ENCODE results near the gene ANKFN1.

ANKFN1 gene

GRCh38 chr17:56152874-56153602, at the start of gene ANKFN1:
ANKFN1 (plus strand) TSS chr17:56153475; CDS start chr17:56212668, 59,193 bp downstream.
- DNase-seq (ENCODE audit: low read depth in 2 of 2), result no peak

DNA sequence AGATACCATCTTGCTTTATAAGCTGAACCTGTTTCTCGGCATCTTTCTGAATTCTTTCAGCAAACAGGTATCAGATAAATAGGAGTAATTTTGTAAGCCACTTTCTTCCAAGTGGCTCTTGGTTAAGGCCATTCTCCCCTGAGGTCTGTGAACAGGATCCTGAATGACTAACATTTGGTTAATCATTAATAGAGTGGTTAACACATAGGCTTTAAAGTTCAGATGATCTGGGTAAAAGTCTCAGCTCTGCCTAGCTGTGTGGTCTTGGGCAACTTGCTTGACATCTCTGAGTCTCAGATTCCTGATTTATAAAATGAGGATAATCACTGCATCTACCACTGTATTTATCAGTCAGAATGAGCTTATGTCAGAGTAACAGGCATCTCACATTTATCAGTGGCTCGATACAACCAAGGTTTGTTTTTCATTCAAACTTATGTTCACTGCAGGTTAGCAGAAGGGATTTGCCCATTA, 44.4 kb upstream of the ANKFN1 start:
- no peak for DNase-seq (ENCODE audit: low read depth in 2 of 2)

GRCh38 chr17:56109836-56110235, 43.4 kb upstream of the ANKFN1 start:
- no peak for DNase-seq (ENCODE audit: low read depth in 2 of 2)

DNA sequence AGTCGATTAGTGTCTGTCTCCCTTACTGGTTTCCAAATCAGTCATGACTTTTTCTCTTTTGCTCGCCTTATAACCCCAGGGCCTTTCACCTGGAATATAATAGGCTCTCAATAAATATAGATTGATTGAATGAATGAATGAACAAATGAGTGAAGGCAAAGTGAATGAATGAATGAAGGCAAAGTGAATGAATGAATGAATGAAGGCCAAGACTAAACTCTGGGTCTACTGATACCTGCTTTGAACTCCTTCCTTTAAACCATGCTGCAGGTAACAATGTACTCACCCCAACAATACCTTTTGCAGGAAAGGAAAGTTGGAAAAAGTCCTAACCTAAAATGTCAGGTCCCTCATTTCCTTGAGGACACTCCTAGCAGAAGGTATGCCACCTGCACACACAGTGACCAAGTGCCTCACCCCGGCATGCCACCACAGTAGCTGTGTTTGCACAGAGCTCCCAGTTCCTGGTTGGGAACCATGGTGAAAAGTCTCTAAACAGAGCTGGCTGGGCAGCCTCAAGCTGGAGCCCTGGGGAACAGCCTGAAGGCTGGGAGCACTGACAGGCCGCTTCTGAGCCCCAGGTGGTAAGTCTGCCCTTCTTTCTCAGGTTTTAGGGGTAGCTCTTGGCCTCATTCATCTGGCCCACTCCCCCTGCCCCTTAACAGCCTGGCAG, 42.7 kb upstream of the ANKFN1 start:
- DNase-seq (ENCODE audit: low read depth in 2 of 2), result no peak

DNA sequence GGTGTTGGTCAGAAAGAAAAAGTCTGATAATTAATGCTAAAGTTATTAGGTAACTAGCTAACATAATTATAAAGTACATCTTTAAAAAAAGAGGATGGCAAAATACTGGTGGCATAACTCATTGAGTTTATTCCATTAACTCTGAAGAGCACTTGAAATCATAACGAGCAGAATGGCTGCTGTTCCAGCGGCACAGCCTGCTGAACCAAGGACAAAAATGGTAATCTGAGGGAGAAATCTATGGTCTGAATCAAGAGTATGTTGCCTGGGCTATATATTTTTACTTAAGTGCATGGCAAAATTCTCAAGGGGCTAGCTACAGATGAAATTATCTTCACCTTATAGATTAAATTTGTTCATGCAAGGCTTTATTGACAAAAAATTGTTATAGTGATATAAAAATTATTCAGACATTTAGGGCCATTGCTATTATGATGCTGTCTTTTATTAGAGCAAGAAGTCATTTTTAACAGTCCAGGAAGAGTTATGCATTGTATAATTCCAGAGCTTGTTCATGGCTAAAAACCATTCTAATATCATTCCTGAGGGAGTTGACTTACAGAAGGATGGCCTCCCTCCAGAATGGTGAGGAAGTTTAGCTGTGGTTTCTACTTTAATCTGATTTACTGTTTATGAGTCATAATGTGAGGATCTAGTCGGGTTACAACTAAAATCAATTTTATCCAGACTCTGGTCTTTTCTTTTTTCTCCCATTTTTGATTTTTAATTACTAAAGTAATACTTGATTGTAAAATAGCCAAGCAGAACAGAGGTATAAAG, 41.4 kb upstream of the ANKFN1 start:
- DNase-seq (ENCODE audit: low read depth in 2 of 2), result no peak

DNA sequence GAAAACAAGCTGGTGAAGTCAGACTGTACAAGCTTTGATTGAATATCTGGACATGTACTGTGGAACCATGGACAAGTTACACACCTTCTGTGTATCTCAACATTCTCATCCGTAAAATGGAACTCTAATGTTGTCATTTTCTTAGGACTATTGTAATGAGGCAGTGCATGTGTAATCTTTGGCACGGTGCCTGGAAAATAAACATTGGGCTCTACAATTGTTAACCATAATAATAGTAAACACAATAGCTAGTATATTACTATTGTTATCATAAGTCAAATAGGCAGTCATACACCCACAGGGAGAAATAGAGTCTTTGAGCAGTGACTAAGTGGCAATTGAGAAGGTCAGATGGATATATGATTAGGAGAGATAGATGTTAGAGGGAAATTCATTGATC, 39.8 kb upstream of the ANKFN1 start:
- no peak for DNase-seq (ENCODE audit: low read depth in 2 of 2)

DNA sequence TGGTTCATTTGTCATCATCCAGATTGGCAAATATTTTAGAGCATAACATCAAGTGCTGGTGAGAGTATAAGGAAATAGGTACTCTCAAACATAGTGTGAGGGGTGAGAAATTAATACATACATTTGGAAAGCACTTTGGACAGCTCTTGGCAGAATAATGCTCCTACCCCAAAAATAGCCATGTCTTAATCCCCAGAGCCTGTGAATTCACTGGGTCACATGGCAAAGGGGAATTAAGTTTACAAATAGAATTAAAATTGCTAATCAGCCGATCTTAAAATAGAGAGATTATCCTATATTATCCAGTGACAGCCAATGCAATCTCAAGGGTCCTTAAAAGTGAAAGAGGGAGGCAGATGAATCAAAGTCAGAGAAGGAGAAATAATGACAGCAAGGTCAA, 38.8 kb upstream of the ANKFN1 start:
- no peak for DNase-seq (ENCODE audit: low read depth in 2 of 2)

- no peak for DNase-seq (ENCODE audit: low read depth in 2 of 2)
Measured at GRCh38 chr17:56119191-56119590, 34.1 kb upstream of the ANKFN1 start.

DNA sequence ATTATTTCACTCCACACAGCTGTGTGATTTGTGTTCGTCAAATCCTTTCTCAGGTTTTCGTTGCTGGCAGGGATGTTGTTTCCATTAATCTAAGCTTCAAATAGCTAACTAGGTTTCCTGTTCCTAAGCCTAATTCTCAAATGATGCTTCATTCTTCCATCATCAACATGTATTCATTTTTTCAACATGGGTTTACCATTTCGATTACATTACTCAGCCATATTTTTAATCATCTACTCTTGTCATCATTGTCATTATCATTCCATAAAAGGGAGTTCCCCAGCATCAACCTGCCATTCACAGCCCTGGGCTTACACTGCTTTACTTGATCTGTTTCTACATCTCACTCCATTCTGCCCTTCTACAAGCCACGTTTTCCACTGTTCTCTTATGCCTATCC, 33.3 kb upstream of the ANKFN1 start:
- DNase-seq (ENCODE audit: low read depth in 2 of 2), result no peak

DNA sequence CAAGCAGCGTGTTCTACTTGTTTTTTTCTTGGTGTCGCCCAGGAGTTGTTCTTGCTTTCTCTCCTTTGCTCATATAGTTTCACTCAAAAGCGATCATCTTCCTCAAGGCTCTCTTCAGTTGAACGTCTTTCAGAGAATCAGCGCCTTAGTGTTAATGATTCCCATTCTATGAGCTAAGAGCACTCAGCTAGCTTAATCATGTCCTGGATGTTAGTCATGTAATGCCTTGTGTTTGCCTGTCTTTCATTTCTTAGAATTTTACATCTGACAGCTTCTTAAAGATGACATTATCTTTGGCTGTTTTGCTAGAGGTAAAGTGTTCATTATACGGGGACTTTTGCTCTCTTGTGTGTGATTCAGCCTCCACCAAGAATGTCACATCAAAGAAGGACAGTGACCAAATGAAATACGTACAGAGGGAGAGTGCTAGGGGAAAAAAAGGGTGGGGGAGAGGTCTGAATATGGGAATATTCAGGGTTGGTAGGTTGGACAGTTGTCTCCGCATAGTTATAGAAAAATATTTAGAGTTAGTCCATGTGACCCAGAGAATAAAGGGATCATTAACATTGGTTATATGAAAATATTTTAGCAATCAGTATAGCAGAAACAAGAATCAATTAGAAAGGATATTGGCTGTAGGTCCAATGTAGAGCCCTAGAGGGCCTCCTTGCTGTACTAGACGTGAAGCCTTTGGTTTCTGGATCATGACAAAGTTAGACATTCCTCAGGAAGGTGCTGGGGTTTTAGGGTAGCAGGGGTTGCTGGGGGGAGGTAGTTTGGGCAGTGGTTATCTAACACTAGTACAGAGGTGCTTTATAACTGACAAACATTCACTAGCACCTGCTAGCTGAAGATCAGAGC, 31.9 kb upstream of the ANKFN1 start:
- DNase-seq (ENCODE audit: low read depth in 2 of 2), result no peak

DNA sequence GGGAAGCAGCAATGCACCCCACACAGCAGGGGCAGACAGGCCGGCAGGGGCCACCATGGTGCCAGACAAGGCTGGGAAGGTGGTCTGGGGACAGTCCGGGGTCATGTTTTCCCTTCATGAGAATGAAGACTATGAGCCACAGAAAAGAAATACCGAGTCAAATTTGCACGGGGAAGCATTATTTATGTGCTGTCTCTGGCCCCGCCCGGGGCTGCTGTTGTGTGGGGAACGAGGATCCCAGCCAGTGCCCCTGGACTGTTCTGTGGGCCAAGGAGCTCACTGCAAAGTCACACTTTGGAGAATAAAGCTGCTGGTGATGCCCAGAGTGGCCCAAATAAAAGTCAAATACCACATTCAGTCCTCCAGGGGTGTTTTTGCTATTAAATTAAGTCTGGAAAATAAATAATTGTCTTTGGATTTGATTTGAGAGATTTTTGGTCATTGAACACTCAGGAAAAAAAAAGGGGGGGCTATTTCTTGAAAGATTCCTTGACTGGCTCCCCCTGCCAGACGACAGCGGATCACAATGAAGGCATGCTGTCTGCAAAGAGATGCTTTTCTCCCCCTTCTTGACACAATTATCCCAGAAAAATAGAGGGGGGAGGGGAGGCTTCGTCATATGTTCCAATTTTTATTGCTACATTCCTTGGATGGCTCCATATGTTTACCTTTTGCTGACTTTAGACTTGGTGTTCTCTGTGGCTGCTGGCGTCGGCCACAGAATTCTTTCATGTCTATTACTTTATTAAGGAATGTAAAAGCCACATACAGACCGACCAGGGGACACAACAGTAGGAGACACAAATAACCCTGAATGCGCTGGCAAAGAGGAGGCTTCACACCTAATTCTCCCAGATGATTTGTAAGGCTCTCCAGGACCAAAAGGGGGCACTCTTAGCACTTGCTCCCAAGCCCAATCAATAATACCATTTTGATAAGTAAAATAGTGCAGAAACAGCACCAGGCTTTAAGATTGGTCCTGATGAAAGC, 27.1 kb upstream of the ANKFN1 start:
- DNase-seq (ENCODE audit: low read depth in 2 of 2), result no peak

- DNase-seq (ENCODE audit: low read depth in 2 of 2), result no peak
Measured at GRCh38 chr17:56130026-56130425, 23.2 kb upstream of the ANKFN1 start.

DNA sequence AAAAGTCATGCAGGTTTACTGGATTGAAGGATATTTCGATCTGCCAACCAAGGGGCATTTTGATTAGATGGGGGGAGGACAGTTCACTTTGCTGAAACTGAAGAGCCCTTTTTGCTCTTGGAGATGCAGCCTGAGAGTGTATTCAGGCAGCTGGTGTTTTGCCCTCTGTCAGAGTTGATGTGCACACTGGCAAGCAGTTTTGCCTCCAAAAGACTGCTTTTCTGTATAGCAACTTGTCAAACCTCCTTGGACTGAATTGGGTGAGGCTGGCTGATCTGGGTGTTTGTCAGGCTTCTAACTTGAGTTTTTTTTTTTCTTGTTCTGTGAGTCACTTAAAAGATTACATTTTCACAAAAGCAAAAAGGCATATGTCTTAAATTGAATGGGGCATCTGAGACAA, 22.6 kb upstream of the ANKFN1 start:
- no peak for DNase-seq (ENCODE audit: low read depth in 2 of 2)

DNA sequence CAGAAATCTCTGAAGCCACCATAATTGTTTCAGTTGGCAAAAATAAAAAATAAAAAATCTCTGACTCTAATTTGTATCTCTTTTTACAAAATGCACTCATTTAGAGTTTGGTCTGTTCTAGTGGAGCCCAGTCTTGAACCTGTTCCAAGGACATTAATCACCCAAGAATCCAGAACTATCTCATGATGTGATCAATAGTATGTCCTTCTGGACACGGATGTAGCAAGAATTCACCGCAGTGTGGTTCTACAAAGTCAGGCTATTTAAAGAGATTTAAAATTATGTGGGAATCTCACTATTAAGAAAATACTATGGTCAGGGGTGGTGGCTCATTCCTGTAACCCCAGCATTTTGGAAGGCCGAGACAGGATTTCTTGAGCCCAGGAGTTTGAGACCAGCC, 21.8 kb upstream of the ANKFN1 start:
- DNase-seq (ENCODE audit: low read depth in 2 of 2), result no peak

- DNase-seq (ENCODE audit: low read depth in 2 of 2), result no peak
Measured at GRCh38 chr17:56136301-56136700, 17.0 kb upstream of the ANKFN1 start.

- DNase-seq (ENCODE audit: low read depth in 2 of 2), result no peak
Measured at GRCh38 chr17:56141046-56141839, 12.0 kb upstream of the ANKFN1 start.

GRCh38 chr17:56142325-56142724, 10.9 kb upstream of the ANKFN1 start:
- no peak for DNase-seq (ENCODE audit: low read depth in 2 of 2)

DNA sequence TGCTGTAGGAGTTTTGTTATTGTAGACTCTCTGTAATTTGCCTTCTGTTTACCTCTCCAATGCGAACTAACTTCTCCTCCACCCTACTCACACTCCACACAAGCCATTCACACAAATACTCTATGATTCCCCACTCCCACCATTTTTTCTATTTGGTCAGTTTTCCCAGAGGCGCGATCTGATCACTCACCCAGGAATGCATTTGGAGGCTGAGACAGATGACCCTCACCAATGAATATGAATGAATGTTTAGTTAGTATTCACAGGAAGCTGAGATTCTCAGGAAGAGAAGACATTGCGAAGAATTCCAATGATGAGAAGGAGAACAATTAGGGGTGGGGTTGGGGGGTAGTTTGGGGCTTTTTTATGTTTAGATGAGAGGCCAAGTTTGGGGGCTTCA, 10.5 kb upstream of the ANKFN1 start:
- no peak for DNase-seq (ENCODE audit: low read depth in 2 of 2)

- no peak for DNase-seq (ENCODE audit: low read depth in 2 of 2)
Measured at GRCh38 chr17:56144223-56144622, 9.1 kb upstream of the ANKFN1 start.

DNA sequence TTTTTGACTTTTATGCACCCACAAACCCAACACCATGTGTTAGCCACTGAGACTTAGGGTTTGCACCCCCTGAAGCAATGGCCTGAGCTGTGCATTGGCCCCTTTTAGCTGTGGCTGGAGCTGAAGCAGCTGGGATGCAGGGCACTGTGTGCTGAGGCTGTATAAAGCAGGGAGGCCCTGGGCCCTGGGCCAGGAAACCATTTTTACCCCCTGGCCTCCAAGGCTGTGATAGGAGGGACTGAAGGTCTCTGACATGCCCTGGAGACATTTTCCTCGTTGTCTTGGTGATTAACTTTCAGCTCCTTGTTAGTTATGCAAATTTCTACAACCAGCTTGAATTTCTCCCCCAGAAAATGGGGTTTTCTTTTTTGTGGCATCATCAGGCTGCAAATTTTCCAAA, 6.7 kb upstream of the ANKFN1 start:
- no peak for DNase-seq (ENCODE audit: low read depth in 2 of 2)

Data from stimulated activated CD8-positive, alpha-beta memory T cell treated with anti-CD3 and anti-CD28 coated beads, Interleukin-7, amount 100 ng/mL, for 4 hours (primary cell).